Suprapubic skin (tissue), 4 donors: ENCODE data around the gene PRDM10. TPM values are rescaled to one million over a fixed set of nuclear protein-coding genes. Genes with fewer than 3 reads are reported as not detected.
A peak's percentile ranks its signal among the peaks of the same experiment; 100 is the strongest.

ENCODE experiments used
- DNase-seq, 2 donors: peaks; one replicate each; pipeline ENCODE4 v3.0.0-alpha.2; 2019; ENCODE audit warnings: low spot score in 2 of 2
- H3K27ac ChIP-seq: fragments of 200-600 bp; sonication (generic); one replicate; pipeline ENCODE4 v1.5.1; 2019
- H3K27me3 ChIP-seq: fragments of 200-600 bp; sonication (generic); one replicate; pipeline ENCODE4 v1.5.1; 2019
- H3K36me3 ChIP-seq: fragments of 200-600 bp; sonication (generic); one replicate; pipeline ENCODE4 v1.5.1; 2019
- H3K4me1 ChIP-seq: fragments of 200-600 bp; sonication (generic); one replicate; pipeline ENCODE4 v1.5.1; 2019
- H3K4me3 ChIP-seq: fragments of 200-600 bp; sonication (generic); one replicate; pipeline ENCODE4 v1.5.1; 2019; ENCODE audit warnings: mild to moderate bottlenecking
- H3K9me3 ChIP-seq: fragments of 200-600 bp; sonication (generic); one replicate; pipeline ENCODE4 v1.5.1; 2019
- CTCF ChIP-seq, 2 donors: fragments of 200-600 bp in 1 of 2; fragments of 450-650 bp in 1 of 2; sonication (generic) in 1 of 2; IDR thresholded peaks; one replicate each; pipeline ENCODE4 v1.5.1; 2016 to 2019; ENCODE audit warnings: antibody characterized with exemption in 2 of 2, mild to moderate bottlenecking in 1 of 2, moderate library complexity in 1 of 2
- EP300 ChIP-seq: sonication (generic); formaldehyde crosslinking; IDR thresholded peaks from one replicate; pipeline ENCODE4 v1.6.1; 2017; ENCODE audit warnings: antibody characterized with exemption
- POLR2A ChIP-seq, 2 donors: fragments of 450-650 bp; IDR thresholded peaks; one replicate each; pipeline ENCODE4 v1.6.1; 2017; ENCODE audit warnings: antibody characterized with exemption in 2 of 2, mild to moderate bottlenecking in 2 of 2, moderate library complexity in 2 of 2
- POLR2AphosphoS5 ChIP-seq, 3 donors: sonication (generic); formaldehyde crosslinking; IDR thresholded peaks; one replicate each; pipeline ENCODE4 v1.6.1; 2017; ENCODE audit warnings: antibody characterized with exemption in 3 of 3
- WGBS: methylation state at CpG from one replicate; pipeline ENCODE4 v1.1.5; 2018; 5-methylcytosine and 5-hydroxymethylcytosine counted together
- total RNA-seq, 4 donors: library from RNA; depleted of rRNA; stranded (reverse); fragments of >200 nt; gene quantifications; one replicate each; pipeline ENCODE4 v1.1.0, GENCODE V29; 2016

The PRDM10 gene
- total RNA-seq, 4 donors from 2014 or later = 11.4 to 49.8 (median 13.4) TPM

- 49% methylated on average over 7 of the region's 7 CpGs for WGBS
- H3K4me1 ChIP-seq = peaks cover 27% of the 10 kb centered on the region
- TF ChIP-seq POLR2AphosphoS5 (IDR thresholded peaks at IDR 0.05) (no peak), EP300 (no peak), POLR2A (IDR thresholded peaks at IDR 0.05) (no peak), CTCF (IDR thresholded peaks at IDR 0.05) (no peak)
- no peak for DNase-seq
- no peak overlapping the region for H3K4me3 ChIP-seq
- no peaks in the 10 kb centered on the region for H3K27me3 ChIP-seq
- H3K27ac ChIP-seq = peak overlapping the region; percentile 67
- H3K9me3 ChIP-seq = no peaks in the 10 kb centered on the region
- H3K36me3 ChIP-seq = peaks cover 10% of the 10 kb centered on the region
Measured at GRCh38 chr11:129854232-129854805, 148.3 kb downstream of the PRDM10 start.

GRCh38 chr11:129853518-129854231, 149.0 kb downstream of the PRDM10 start:
- no peak overlapping the region for H3K4me3 ChIP-seq
- TF ChIP-seq CTCF (IDR thresholded peaks at IDR 0.05) = no peak
- peak in 1 of 3 donors; percentile 37 for TF ChIP-seq POLR2AphosphoS5 (IDR thresholded peaks at IDR 0.05)
- TF ChIP-seq EP300 = no peak
- TF ChIP-seq POLR2A (IDR thresholded peaks at IDR 0.05) = no peak
- peaks cover 27% of the 10 kb centered on the region for H3K4me1 ChIP-seq
- no peaks in the 10 kb centered on the region for H3K9me3 ChIP-seq
- no peaks in the 10 kb centered on the region for H3K27me3 ChIP-seq
- H3K36me3 ChIP-seq = peaks cover 3% of the 10 kb centered on the region
- peak overlapping the region; percentile 67 for H3K27ac ChIP-seq
- DNase-seq = peak in 1 of 2 donors; percentile 77
- 19% methylated on average over 10 of the region's 10 CpGs for WGBS

- H3K27me3 ChIP-seq = no peaks in the 10 kb centered on the region
- WGBS = 87% methylated on average over 15 of the region's 15 CpGs
- no peaks in the 10 kb centered on the region for H3K36me3 ChIP-seq
- no peak overlapping the region for H3K27ac ChIP-seq
- peaks cover 27% of the 10 kb centered on the region for H3K4me1 ChIP-seq
- no peaks in the 10 kb centered on the region for H3K9me3 ChIP-seq
- no peak overlapping the region for H3K4me3 ChIP-seq
- TF ChIP-seq EP300 (no peak), POLR2A (IDR thresholded peaks at IDR 0.05) (no peak), CTCF (IDR thresholded peaks at IDR 0.05) (no peak), POLR2AphosphoS5 (IDR thresholded peaks at IDR 0.05) (no peak)
- no peak for DNase-seq
Measured at GRCh38 chr11:129852125-129852740, 150.4 kb downstream of the PRDM10 start.

Other genes starting within 250 kb of the PRDM10 start
- gene TMEM45B, start 187.0 kb downstream of the PRDM10 start, total RNA-seq = 10 to 100 TPM; 19.9 to 42.0 (median 35.9) TPM
- gene NFRKB, start 107.3 kb downstream of the PRDM10 start, total RNA-seq = 10 to 100 TPM; 42.1 to 94.4 (median 48.5) TPM
- 100 to 1,000 TPM; 150 to 237 (median 174) TPM for gene APLP2, start 67.1 kb upstream of the PRDM10 start, total RNA-seq
- gene ST14, start 156.9 kb upstream of the PRDM10 start, total RNA-seq = 100 to 1,000 TPM in 1 of 4 donors, 10 to 100 TPM in 3; 71.9 to 109 (median 84.6) TPM